ENCODE results near the gene ABHD12.

The ABHD12 gene

DNA sequence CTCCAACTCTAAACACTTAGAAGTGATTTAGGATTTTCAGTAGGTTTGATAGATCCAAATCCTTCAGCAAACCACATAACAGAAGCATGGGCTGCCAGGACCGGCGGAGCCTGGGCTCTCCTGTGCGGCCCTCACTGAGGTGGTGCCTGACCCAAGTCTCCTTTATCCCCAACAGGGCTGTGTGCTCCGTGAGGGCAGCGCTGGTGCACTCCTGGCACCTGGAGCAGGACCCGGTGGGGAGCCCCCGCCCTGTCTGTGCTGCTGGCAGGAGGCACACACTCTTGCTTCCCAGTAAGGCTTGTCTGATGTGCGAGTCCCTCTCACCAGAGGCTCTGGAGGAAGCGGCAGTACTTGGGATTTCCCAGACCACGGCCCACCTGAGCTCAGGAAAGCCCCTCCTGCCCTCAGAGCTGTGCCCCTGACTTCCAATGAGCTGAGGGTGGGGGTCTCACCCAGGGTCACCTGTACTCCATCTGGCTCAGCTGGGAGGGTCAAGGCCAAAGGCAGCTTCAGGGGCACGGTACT lies 86.5 kb downstream of the ABHD12 start:
- DNase-seq: no peak

DNA sequence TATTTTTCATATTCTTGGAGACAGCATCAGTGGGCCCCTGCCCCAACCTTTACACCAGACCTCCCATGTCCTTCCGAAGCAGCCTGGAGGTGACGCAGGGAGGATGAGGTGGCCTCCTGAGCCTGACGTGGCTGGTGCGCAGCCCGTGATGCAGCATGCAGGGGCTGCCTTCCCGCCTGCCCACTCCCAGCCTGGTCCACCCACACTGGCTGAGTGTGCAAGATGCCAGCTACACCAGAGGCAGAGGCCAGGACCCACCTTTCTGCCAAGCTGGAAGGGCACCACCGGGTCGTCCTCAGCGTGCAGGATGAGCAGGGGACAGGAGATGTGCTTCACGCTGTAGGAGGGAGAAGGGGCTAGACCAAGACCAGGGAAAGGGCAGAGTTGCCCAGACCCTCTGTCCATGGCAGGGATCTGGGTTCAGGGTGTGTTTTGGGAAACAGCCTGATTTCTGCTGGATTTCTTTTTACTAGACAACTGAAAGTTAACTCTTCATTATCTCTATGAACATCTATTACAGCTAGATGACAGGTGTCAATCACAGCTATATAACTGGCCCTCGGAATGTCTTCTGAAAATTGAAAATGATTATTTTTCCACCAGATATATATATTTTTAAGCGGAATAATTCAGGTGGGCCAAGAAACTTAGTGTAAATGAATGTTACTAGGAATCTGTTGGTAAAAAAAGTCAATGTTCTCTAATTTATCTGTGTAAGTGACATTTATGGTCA lies 87.2 kb downstream of the ABHD12 start:
- DNase-seq: no peak

DNA sequence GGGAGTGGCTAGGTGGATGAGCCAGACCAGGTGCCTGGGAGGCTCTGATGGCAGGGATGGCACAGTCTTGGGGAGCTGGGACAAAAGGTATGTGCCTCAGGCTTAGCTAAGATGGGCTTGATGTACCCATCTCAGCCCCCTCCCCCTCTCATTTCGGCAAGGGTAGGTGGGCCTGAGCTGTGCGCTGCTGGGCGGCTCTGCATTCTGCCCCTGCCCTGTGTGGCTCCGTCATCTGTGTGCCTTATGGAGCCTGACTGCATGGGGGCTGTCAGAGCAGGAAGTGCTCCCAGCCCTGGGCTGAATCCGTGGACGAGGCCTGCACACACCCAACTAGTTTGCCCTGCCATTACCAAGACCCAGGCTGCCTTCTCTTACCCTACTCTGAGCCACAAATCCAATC lies 88.0 kb downstream of the ABHD12 start:
- DNase-seq: no peak

DNA sequence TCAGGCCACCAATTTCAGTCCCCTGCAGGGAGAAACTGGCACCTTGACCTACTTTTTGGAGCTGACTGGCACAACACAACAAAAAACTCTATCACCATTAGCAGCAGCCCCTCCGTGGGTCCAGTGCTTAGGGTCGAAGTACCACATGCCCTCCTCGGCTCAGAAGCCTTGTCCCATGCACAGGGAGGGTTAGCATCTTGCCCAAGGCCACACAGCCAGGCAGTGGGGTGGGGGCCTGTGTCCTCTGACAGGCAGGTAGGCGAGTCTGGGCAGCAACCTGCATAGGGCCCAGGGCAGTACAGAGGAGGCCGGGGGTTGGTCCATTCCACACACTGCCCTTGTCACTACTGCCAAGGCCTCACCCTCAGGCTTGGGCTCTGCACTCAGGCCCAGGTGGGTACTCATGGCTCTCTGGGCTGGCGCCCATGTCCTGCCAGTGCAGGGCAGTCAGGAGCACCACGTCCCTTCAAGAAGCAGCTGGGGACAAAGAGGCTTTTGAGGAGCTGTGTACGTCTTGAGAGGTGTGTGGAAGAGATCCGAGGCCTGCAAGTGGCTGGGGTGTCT lies 89.2 kb downstream of the ABHD12 start:
- no peak for DNase-seq

DNA sequence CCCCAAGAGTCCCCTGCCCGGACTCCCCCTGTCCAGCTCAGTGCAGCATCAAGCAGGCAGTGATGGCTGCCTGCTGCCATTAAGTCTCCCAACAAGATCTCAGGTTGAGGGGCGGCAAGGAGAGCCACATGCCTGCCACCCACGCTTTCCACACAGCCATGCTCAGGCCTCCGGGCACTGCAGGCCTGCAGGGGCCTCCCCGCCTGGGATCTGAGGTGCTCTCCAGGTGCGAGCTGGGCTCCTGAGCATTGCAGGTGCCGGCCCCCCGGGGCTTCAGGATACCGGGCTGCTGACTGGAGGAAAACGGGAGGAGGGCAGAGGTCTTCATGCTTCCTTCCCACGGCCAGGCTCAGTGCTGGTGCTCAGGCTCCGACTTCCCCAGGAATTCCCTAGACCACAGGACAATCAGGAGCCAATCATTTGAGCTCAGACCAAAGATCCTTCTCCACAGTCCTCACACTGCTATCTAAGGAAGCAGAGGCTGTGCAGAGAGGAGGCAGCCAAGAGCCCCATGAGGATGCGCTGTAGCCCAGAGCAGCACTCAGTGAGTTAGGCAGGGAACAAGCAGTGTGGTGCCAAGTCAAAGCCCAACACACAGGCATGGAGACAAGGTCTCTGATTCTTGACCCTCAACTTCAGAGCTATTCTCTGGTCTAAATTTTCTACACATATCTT lies 90.0 kb downstream of the ABHD12 start:
- peak; percentile 9 for DNase-seq

DNA sequence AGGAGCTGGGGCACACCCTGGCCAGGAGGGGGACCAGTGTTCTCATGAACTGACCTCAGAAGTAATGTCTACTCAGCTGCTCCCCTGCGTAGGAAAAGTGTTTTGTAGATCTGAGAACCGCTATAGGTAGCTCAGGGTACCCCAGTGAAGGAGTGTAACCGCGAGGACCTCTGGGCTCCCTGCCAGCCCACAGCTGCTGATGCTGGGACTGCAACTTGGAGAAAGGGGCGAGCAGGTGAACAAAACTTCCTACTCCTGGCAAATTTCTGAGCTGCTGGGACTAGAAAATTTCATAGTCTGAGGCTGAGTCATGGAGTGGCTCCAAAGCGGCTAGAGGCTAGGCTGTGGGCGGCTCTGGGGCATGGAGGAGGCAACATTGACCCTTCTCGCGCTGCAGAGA lies 90.8 kb downstream of the ABHD12 start:
- peak; percentile 7 for DNase-seq

DNA sequence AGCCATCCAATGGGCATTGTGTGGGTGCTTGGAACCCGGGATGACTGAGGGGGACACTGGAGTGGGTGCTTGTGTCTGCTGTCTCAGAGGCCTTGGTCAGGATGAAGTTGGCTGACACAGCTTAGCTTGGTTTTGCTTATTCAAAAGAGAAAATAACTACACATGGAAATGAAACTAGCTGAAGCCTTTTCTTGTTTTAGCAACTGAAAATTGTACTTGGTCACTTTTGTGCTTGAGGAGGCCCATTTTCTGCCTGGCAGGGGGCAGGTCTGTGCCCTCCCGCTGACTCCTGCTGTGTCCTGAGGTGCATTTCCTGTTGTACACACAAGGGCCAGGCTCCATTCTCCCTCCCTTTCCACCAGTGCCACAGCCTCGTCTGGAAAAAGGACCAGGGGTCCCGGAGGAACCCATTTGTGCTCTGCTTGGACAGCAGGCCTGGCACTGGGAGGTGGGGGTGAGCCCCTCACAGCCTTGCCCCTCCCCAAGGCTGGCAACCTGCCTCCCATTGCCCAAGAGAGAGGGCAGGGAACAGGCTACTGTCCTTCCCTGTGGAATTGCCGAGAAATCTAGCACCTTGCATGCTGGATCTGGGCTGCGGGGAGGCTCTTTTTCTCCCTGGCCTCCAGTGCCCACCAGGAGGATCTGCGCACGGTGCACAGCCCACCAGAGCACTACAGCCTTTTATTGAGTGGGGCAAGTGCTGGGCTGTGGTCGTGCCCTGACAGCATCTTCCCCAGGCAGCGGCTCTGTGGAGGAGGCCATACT lies 93.3 kb downstream of the ABHD12 start:
- DNase-seq: no peak

DNA sequence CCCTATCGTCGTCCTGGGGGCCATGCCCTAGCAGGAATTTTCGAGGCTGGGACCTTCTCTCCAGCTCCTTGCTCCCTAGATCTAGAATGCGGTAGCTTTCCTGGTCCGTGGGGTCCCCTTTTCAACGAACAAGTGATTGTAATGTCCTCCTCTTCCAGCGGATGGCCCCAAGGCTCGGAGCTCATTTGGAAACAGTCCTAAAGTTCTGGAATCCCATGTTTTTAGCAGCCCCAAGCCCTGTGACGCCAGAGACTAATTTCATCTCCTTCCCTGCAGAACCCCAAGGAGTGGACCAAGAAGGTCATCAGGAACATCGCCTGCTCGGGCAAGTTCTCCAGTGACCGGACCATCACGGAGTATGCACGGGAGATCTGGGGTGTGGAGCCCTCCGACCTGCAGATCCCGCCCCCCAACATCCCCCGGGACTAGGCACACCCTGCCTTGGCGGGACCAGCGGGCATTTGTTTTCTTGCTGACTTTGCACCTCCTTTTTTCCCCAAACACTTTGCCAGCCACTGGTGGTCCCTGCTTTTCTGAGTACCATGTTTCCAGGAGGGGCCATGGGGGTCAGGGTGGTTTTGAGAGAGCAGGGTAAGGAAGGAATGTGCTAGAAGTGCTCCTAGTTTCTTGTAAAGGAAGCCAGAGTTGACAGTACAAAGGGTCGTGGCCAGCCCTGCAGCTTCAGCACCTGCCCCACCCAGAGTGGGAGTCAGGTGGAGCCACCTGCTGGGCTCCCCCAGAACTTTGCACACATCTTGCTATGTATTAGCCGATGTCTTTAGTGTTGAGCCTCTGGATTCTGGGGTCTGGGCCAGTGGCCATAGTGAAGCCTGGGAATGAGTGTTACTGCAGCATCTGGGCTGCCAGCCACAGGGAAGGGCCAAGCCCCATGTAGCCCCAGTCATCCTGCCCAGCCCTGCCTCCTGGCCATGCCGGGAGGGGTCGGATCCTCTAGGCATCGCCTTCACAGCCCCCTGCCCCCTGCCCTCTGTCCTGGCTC lies 94.2 kb downstream of the ABHD12 start:
- no peak for DNase-seq

DNA sequence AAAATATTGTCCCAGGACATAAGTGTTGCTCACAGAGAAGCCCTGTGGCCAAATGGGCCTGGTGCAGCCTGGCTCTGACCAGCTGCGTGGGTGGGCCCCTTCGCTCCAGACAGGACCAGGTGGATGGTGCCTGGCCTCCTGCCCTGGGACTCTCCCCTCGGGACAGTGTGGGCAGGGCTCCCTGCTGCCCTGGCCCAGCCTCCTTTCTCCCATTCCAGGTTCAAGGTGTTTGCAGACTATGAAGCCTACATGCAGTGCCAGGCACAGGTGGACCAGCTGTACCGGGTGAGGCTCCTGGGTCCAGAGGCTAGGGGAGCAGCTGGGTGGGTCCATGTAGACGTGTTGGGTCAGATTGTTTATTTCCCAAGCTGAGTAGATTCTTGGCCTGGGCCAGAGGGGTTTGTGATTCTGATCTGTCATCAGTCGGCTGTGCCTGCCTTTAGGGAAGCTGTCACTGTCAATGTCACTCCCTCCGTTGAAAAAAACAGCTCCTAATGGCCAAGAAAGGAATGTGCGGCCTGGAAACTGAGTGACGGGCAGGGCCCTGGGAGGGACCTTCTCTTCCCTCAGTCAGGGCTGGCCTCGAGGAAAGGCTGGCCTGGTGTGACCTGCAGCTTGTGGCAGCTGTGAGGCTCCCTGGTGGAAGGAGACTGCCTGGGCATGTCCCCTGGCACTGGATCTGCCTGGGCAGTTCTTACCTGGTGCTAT lies 95.1 kb downstream of the ABHD12 start:
- no peak for DNase-seq

DNA sequence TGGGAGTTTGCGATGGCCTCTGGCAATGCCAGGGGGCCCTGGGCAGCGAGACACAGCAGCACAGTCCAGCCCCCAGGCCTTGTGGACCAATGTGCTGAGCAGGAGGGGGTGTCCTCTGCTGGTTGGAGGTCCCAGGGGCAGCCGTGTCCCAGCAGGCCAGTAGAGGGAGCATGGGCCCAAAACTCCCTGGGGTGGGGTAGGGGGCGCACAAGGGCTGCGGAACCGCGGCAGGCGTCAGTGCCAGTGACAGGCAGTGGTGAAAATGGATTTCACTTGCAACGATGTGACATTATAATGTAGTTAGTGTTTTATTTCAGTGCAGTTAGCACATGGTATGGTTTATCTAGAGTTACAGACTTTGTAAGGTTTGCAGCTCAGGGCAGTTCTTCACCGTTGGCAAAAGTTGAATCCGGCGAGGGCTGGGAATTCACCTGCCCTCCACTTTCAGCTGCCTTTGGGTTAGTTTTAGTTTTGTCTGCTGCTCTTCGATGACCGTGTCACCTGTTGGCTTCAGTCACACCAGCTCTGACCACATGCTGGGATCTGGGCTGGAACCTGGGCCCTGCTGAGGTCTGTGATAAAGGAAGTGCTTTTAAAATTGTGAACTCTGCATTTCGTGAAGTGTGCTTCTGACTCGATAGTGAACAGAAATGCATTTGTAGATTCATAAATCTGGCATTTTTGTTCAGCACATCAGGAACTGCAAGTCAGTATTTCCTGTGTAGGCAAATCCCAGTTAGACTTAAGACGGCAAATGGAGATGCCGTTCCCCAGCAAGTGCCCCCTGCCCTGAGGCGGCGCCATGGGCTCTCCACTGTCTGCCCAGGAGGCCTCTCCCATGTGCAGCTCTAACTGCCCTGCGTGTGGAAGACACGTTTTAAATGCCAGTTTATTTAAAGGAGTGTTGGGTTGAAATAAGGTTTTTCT lies 95.9 kb downstream of the ABHD12 start:
- peak; percentile 53 for DNase-seq

DNA sequence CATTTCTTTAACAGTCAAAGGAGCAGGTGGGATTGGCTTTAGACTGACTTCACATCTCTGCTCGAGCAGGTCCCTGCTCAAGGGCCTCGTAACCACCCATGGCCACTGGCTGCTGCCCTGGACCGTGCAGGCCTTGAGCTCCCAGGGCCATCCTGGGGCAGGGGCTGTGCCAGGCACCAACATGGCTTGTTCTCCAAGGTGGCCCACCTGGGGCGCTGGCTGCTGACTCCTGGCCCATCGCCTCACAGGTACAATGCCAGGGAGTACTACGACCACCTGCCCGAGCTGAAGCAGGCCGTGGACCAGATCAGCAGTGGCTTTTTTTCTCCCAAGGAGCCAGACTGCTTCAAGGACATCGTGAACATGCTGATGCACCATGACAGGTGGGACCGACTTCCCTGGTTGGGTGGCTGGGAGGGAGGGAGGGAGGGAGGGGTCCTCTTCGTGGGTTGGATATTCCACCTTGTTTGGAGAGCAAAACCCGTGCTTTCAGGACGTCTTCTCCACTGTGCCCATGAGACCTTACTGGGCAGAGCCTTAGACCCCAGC lies 96.7 kb downstream of the ABHD12 start:
- no peak for DNase-seq

DNA sequence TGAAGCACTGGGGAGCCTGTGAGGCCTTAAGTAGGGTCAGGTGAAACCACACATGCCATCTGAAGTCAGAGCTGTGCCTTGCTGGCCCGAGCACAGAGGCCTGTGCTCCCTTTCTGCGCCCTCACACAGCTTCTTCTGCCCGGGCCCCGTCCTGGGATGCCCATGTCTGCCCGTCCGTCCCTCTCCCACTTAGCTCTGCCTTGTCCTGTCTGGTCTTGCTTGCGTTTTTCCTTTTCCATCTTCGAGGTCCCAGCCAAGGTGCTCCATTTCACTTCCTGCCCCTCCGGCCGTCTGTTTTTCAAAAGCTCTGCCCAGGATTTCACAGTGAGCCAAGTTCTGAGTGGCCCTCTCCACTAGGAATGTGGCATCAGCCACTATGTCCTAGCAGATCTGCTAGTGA lies 97.1 kb downstream of the ABHD12 start:
- no peak for DNase-seq

DNA sequence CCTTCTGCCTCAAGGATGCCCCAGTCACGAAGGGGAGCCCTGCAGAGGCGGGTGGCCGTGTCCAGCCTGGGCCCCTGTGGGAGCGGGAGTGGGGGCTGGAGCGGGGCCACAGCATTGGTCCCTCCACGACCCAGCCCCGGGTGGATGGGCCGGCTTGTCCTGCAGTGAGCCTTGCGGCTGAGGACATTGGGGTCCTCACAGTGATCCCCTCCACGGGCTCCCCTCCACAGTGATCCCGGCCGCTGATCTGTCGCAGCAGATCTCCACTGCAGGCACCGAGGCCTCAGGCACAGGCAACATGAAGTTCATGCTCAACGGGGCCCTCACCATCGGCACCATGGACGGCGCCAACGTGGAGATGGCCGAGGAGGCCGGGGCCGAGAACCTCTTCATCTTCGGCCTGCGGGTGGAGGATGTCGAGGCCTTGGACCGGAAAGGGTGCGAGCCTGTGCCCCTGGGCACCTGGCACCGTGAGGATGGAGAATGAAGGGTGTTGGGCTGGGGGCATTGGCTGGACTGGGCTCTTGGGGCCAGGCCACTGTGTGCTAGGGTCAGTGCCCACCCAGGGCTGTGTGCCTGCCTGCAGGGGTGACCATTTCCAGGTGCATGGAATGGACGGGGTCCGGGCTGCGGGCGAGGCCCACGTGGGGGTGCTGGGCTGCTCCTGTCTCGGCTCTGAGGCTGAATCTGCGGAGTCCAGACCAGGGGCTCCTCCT lies 98.3 kb downstream of the ABHD12 start:
- no peak for DNase-seq

DNA sequence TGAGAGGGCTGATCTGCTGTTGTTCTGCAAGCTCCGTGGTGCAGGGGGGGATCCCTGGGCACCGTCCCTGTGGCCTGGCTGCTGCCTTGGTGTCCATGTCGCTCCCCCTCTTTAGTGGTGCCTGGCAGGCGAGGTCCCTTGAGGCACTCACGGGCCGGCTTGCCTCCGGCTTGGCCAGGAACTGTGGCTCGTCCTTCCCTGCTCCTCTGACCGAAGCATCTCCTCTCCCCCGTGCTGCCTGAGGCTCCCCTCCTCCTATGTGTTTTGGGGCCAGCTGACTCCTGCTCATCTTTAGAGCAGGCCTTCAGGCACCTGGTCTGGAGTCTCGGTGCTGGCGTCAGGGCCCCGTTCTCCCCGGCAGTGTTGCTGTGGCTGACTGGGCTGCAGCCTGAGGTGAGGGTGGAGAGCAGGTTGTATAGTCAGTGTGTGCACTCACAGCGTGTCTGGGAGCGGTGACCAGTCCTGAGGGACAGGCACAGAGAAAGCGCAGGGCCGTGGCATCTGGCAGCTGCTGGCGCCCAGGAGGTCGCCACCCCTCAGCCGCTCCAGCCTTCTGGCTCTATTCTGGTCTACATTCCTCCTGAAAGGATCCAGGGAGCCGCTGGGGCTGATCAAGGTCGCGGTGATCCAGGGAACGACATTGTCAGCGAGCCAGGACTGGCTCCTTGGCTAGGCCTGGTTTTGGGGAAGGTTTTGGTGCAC lies 99.1 kb downstream of the ABHD12 start:
- no peak for DNase-seq

DNA sequence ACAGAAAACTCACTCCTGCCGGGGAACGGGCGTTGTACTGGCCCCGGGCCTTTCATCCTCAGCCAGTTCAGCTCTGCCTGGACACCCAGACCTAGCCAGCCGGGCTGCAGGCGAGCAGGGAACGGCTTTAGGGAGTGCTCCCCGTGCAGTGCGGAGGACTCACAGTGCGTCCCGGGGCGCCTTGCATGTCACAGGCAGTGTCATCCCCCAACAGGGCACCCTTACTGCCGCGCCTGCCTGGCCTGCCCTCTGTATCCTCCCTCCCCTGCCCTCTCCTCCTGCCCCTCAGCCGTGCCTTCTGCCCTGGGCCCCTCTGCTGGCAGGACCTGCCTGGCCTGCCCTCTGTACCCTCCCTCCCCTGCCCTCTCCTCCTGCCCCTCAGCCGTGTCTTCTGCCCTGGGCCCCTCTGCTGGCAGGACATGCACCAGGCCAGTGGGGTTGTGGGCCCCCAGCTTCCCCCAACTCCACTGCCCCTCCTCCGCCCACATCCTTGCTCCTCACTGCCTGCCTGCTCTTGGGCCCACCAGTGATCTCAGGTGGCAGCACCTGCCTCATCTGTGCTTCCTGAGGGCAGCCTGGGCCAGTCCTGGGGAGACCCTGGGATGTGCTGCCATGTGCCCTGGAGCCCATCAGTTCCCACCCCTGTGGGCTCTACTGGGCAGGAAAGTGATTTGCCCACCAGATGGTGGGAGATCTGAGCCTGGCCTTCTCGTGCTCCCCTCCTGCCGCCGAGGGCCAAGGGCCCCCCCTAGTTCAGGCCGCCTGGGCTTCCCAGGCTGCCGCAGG lies 99.8 kb downstream of the ABHD12 start:
- no peak for DNase-seq

DNA sequence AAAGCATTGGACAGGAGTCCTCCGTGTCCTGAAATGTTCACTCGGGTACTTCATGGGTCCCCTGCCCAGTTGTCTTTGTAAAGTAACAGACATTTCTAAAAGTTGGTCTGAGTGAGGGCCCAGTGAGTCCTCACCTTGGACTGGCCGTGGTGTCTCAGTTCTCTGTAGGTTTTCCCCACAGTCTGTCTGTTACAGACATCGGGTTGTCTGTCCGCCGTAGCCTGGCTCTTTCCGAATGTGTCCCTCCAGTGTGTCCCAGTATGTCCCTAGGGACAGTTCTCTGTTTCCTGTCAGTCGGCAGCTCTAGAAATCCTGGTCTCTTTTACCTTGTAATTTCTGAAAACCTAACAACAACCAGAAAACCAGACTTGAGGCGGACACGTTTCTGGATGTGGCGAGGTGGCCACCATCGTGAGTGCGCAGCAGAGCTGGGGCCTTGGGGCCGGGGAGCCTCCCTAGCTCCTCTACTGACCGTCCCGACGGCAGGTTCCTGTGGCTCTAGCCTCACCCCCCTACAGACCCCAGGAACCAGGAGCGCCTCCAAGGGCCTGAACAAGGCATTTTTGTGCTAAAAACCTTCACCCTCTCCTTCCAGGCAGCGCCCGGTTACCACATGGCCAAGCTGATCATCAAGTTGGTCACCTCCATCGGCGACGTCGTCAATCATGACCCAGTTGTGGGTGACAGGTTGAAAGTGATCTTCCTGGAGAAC lies 100.6 kb downstream of the ABHD12 start:
- DNase-seq: no peak

Data from fibroblast of skin of abdomen (primary cell).